Central memory CD8-positive, alpha-beta T cell (primary cell): Measurements from ENCODE around the gene NREP.

Source experiments
- ATAC-seq: fragments of 150-1000 bp; cut with Tn5 transposase; replicated peaks from 2 replicates; pipeline ENCODE4 v1.10.0; 2022; ENCODE audit warnings: mild to moderate bottlenecking, moderate FRiP score, moderate number of reproducible peaks; ENCODE audit not compliant: poor library complexity, severe bottlenecking; ENCODE audit errors: extremely low read depth
- DNase-seq, 2 donors: peaks; one replicate each; pipeline ENCODE4 v3.0.0; 2021; ENCODE audit warnings: low spot score in 2 of 2
- H3K27ac Mint-ChIP-seq: one replicate; pipeline ENCODE4 v1.8.0; 2022; ENCODE audit warnings: low read depth, mild to moderate bottlenecking, moderate library complexity, mixed read lengths
- H3K27me3 Mint-ChIP-seq: one replicate; pipeline ENCODE4 v1.8.0; 2022; ENCODE audit warnings: mixed read lengths
- H3K36me3 Mint-ChIP-seq: one replicate; pipeline ENCODE4 v1.8.0; 2022; ENCODE audit warnings: mild to moderate bottlenecking, moderate library complexity, mixed read lengths; ENCODE audit not compliant: insufficient read depth
- H3K4me1 Mint-ChIP-seq: one replicate; pipeline ENCODE4 v1.8.0; 2022; ENCODE audit warnings: mixed read lengths
- H3K4me3 Mint-ChIP-seq: one replicate; pipeline ENCODE4 v1.8.0; 2022; ENCODE audit warnings: mild to moderate bottlenecking, moderate library complexity, mixed read lengths
- H3K9me3 Mint-ChIP-seq: one replicate; pipeline ENCODE4 v1.8.0; 2022; ENCODE audit warnings: mixed read lengths

NREP gene

GRCh38 chr5:111743988-111744387 lies 13.0 kb downstream of the NREP start:
- H3K27ac Mint-ChIP-seq, result no peak overlapping the region
- no peaks in the 10 kb centered on the region for H3K27me3 Mint-ChIP-seq
- H3K36me3 Mint-ChIP-seq, result peaks cover 2% of the 10 kb centered on the region
- no peak for ATAC-seq
- no peaks in the 10 kb centered on the region for H3K4me1 Mint-ChIP-seq
- DNase-seq, result no peak
- H3K4me3 Mint-ChIP-seq, result no peak overlapping the region
- no peaks in the 10 kb centered on the region for H3K9me3 Mint-ChIP-seq

- Mint-ChIP-seq H3K27me3 (no peaks in the 10 kb centered on the region), H3K36me3 (peaks cover 2% of the 10 kb centered on the region), H3K4me3 (no peak overlapping the region), H3K27ac (no peak overlapping the region), H3K4me1 (no peaks in the 10 kb centered on the region), H3K9me3 (no peaks in the 10 kb centered on the region)
- ATAC-seq (no peak), DNase-seq (no peak)
Observed at GRCh38 chr5:111743512-111743911, 13.5 kb downstream of the NREP start.

- Mint-ChIP-seq H3K27ac (no peak overlapping the region), H3K4me3 (no peak overlapping the region)
Observed at GRCh38 chr5:111742177-111742994, 14.6 kb downstream of the NREP start.

GRCh38 chr5:111741278-111741677 lies 15.7 kb downstream of the NREP start:
- Mint-ChIP-seq H3K27ac (no peak overlapping the region), H3K4me1 (no peaks in the 10 kb centered on the region), H3K4me3 (no peak overlapping the region), H3K9me3 (no peaks in the 10 kb centered on the region), H3K27me3 (no peaks in the 10 kb centered on the region), H3K36me3 (peaks cover 2% of the 10 kb centered on the region)
- DNase-seq (no peak), ATAC-seq (no peak)

More at GRCh38 chr5:111742177-111742994, 14.6 kb downstream of the NREP start:
- Mint-ChIP-seq H3K36me3 (peaks cover 2% of the 10 kb centered on the region), H3K27me3 (no peaks in the 10 kb centered on the region), H3K4me1 (no peaks in the 10 kb centered on the region), H3K9me3 (no peaks in the 10 kb centered on the region)
- no peak for ATAC-seq
- no peak for DNase-seq

GRCh38 chr5:111739416-111739815 lies 17.6 kb downstream of the NREP start:
- no peak overlapping the region for H3K4me3 Mint-ChIP-seq
- DNase-seq, result no peak
- peaks cover 2% of the 10 kb centered on the region for H3K36me3 Mint-ChIP-seq
- ATAC-seq, result no peak
- no peaks in the 10 kb centered on the region for H3K27me3 Mint-ChIP-seq
- no peaks in the 10 kb centered on the region for H3K4me1 Mint-ChIP-seq
- H3K27ac Mint-ChIP-seq, result no peak overlapping the region
- no peaks in the 10 kb centered on the region for H3K9me3 Mint-ChIP-seq

- Mint-ChIP-seq H3K27me3 (no peaks in the 10 kb centered on the region), H3K4me1 (no peaks in the 10 kb centered on the region), H3K9me3 (no peaks in the 10 kb centered on the region), H3K36me3 (peaks cover 2% of the 10 kb centered on the region), H3K4me3 (no peak overlapping the region), H3K27ac (no peak overlapping the region)
- no peak for DNase-seq
- ATAC-seq, result no peak
Observed at GRCh38 chr5:111738118-111738517, 18.9 kb downstream of the NREP start.

- Mint-ChIP-seq H3K4me1 (no peaks in the 10 kb centered on the region), H3K9me3 (no peaks in the 10 kb centered on the region), H3K27ac (no peak overlapping the region), H3K36me3 (peaks cover 2% of the 10 kb centered on the region), H3K27me3 (no peaks in the 10 kb centered on the region), H3K4me3 (no peak overlapping the region)
- DNase-seq, result no peak
- ATAC-seq, result no peak
Observed at GRCh38 chr5:111737716-111738115, 19.3 kb downstream of the NREP start.

- no peak for DNase-seq
- H3K4me1 Mint-ChIP-seq, result no peaks in the 10 kb centered on the region
- H3K27ac Mint-ChIP-seq, result no peak overlapping the region
- no peak overlapping the region for H3K4me3 Mint-ChIP-seq
- no peaks in the 10 kb centered on the region for H3K27me3 Mint-ChIP-seq
- ATAC-seq, result no peak
- H3K9me3 Mint-ChIP-seq, result no peaks in the 10 kb centered on the region
- H3K36me3 Mint-ChIP-seq, result peaks cover 2% of the 10 kb centered on the region
Observed at GRCh38 chr5:111735583-111736270, 21.3 kb downstream of the NREP start.

GRCh38 chr5:111734597-111734996 lies 22.4 kb downstream of the NREP start:
- Mint-ChIP-seq H3K4me3 (no peak overlapping the region), H3K27me3 (no peaks in the 10 kb centered on the region), H3K4me1 (no peaks in the 10 kb centered on the region), H3K27ac (no peak overlapping the region), H3K36me3 (peaks cover 2% of the 10 kb centered on the region), H3K9me3 (no peaks in the 10 kb centered on the region)
- ATAC-seq (no peak), DNase-seq (no peak)

- no peak for DNase-seq
- H3K4me1 Mint-ChIP-seq, result no peaks in the 10 kb centered on the region
- no peaks in the 10 kb centered on the region for H3K9me3 Mint-ChIP-seq
- ATAC-seq, result no peak
- peaks cover 4% of the 10 kb centered on the region for H3K27me3 Mint-ChIP-seq
- H3K4me3 Mint-ChIP-seq, result no peak overlapping the region
- peaks cover 2% of the 10 kb centered on the region for H3K36me3 Mint-ChIP-seq
- no peak overlapping the region for H3K27ac Mint-ChIP-seq
Observed at GRCh38 chr5:111734013-111734412, 23.0 kb downstream of the NREP start.

- H3K27me3 Mint-ChIP-seq, result peaks cover 8% of the 10 kb centered on the region
- H3K36me3 Mint-ChIP-seq, result peaks cover 3% of the 10 kb centered on the region
- ATAC-seq (no peak), DNase-seq (no peak)
- no peak overlapping the region for H3K27ac Mint-ChIP-seq
- no peaks in the 10 kb centered on the region for H3K4me1 Mint-ChIP-seq
- peaks cover 3% of the 10 kb centered on the region for H3K9me3 Mint-ChIP-seq
- no peak overlapping the region for H3K4me3 Mint-ChIP-seq
Observed at GRCh38 chr5:111733571-111733970, 23.4 kb downstream of the NREP start.

GRCh38 chr5:111731638-111732037 lies 25.4 kb downstream of the NREP start:
- no peak overlapping the region for H3K27ac Mint-ChIP-seq
- peaks cover 12% of the 10 kb centered on the region for H3K27me3 Mint-ChIP-seq
- ATAC-seq (no peak), DNase-seq (no peak)
- peaks cover 5% of the 10 kb centered on the region for H3K9me3 Mint-ChIP-seq
- H3K4me3 Mint-ChIP-seq, result no peak overlapping the region
- peaks cover 3% of the 10 kb centered on the region for H3K36me3 Mint-ChIP-seq
- H3K4me1 Mint-ChIP-seq, result no peaks in the 10 kb centered on the region
